SU-DHL-6 (cell line): Measurements from ENCODE around the gene HOXD4.

Experiments used
- H2AFZ ChIP-seq: fragments of 200-600 bp; sonication (generic); 2 replicates; pipeline ENCODE4 v1.6.1; 2014; ENCODE audit warnings: low read depth, mild to moderate bottlenecking, moderate library complexity, mixed read lengths, antibody characterized with exemption, low read length; ENCODE audit not compliant: severe bottlenecking
- H3F3A ChIP-seq: fragments of 200-600 bp; shearing (Covaris generic); 2 replicates; pipeline ENCODE4 v1.6.0; 2016; ENCODE audit warnings: antibody characterized with exemption, mild to moderate bottlenecking; ENCODE audit not compliant: insufficient read depth
- H3K27ac ChIP-seq: fragments of 200-600 bp; sonication (generic); 2 replicates; pipeline ENCODE4 v1.5.1; 2016; ENCODE audit warnings: low read depth, mild to moderate bottlenecking, low read length, moderate library complexity, mixed read lengths
- H3K27me3 ChIP-seq: fragments of 200-600 bp; sonication (generic), shearing (Covaris generic); 2 replicates; pipeline ENCODE4 v1.6.0; 2014; ENCODE audit warnings: mild to moderate bottlenecking, low read length
- H3K36me3 ChIP-seq: fragments of 200-600 bp; sonication (generic); 2 replicates; pipeline ENCODE4 v1.6.1; 2014; ENCODE audit warnings: mild to moderate bottlenecking, low read length, mixed read lengths
- H3K4me2 ChIP-seq: fragments of 300-600, 200-600 bp; shearing (Covaris generic), sonication (generic); 2 replicates; pipeline ENCODE4 v1.6.0; 2014; ENCODE audit warnings: low read length, low read depth, mild to moderate bottlenecking; ENCODE audit not compliant: poor library complexity, severe bottlenecking
- H3K4me3 ChIP-seq: fragments of 200-600 bp; sonication (generic); 2 replicates; pipeline ENCODE4 v1.5.1; 2014; ENCODE audit warnings: antibody characterized with exemption, low read length, mild to moderate bottlenecking, mixed read lengths; ENCODE audit not compliant: insufficient read depth, poor library complexity, severe bottlenecking
- H3K79me2 ChIP-seq: fragments of 200-600 bp; sonication (generic); 2 replicates; pipeline ENCODE4 v1.6.1; 2014; ENCODE audit warnings: mild to moderate bottlenecking, low read length, moderate library complexity; ENCODE audit not compliant: insufficient read depth
- H3K9ac ChIP-seq: fragments of 200-600 bp; sonication (generic); 2 replicates; pipeline ENCODE4 v1.7.0; 2014; ENCODE audit warnings: mild to moderate bottlenecking, low read length
- H3K9me2 ChIP-seq: fragments of 200-600 bp; sonication (generic); replicated peaks from 2 replicates; pipeline ENCODE4 v1.6.1; 2014; ENCODE audit warnings: low read length; ENCODE audit not compliant: insufficient read depth
- H3K9me3 ChIP-seq: fragments of 200-600 bp; sonication (generic); 2 replicates; pipeline ENCODE4 v1.6.1; 2014; ENCODE audit warnings: low read length, mixed read lengths; ENCODE audit not compliant: insufficient read depth
- H4K20me1 ChIP-seq: fragments of 200-600 bp; sonication (generic); 2 replicates; pipeline ENCODE4 v1.6.1; 2014; ENCODE audit warnings: low read depth, mild to moderate bottlenecking, antibody characterized with exemption, low read length, moderate library complexity, mixed read lengths
- CTCF ChIP-seq: fragments of 200-600 bp; sonication (generic); IDR thresholded peaks from one replicate; pipeline ENCODE4 v1.5.1; 2017; ENCODE audit warnings: antibody characterized with exemption, mild to moderate bottlenecking, low read length, moderate library complexity; ENCODE audit not compliant: insufficient read depth, poor library complexity, severe bottlenecking
- EZH2phosphoT487 ChIP-seq: fragments of 200-600 bp; sonication (generic), shearing (Covaris generic); conservative IDR thresholded peaks from 2 replicates; pipeline ENCODE4 v1.6.1; 2018; ENCODE audit warnings: mild to moderate bottlenecking, antibody characterized with exemption, low read length, moderate library complexity, mixed read lengths

The HOXD4 gene

GRCh38 chr2:176182671-176183070 is 31.3 kb downstream of the HOXD4 start:
- no peak overlapping the region for H3K4me3 ChIP-seq
- no peaks in the 10 kb centered on the region for H4K20me1 ChIP-seq
- H3K4me2 ChIP-seq, result no peak overlapping the region
- H3K9me2 ChIP-seq, result no peaks in the 10 kb centered on the region
- no peaks in the 10 kb centered on the region for H3K79me2 ChIP-seq
- no peak overlapping the region for H3K27ac ChIP-seq
- no peak overlapping the region for H2AFZ ChIP-seq
- H3K36me3 ChIP-seq, result no peaks in the 10 kb centered on the region
- H3K9ac ChIP-seq, result no peak overlapping the region
- no peak for TF ChIP-seq CTCF
- TF ChIP-seq EZH2phosphoT487, result no peak
- H3K27me3 ChIP-seq, result no peaks in the 10 kb centered on the region
- no peaks in the 10 kb centered on the region for H3F3A ChIP-seq
- H3K9me3 ChIP-seq, result no peaks in the 10 kb centered on the region

GRCh38 chr2:176184749-176185148 is 33.4 kb downstream of the HOXD4 start:
- no peaks in the 10 kb centered on the region for H3K79me2 ChIP-seq
- H4K20me1 ChIP-seq, result no peaks in the 10 kb centered on the region
- H2AFZ ChIP-seq, result no peak overlapping the region
- TF ChIP-seq EZH2phosphoT487, result no peak
- no peak for TF ChIP-seq CTCF
- H3K27ac ChIP-seq, result no peak overlapping the region
- H3K9me3 ChIP-seq, result no peaks in the 10 kb centered on the region
- no peak overlapping the region for H3K4me3 ChIP-seq
- H3K36me3 ChIP-seq, result no peaks in the 10 kb centered on the region
- no peak overlapping the region for H3K4me2 ChIP-seq
- H3F3A ChIP-seq, result no peaks in the 10 kb centered on the region
- no peaks in the 10 kb centered on the region for H3K27me3 ChIP-seq
- H3K9me2 ChIP-seq, result no peaks in the 10 kb centered on the region
- H3K9ac ChIP-seq, result no peak overlapping the region

GRCh38 chr2:176186024-176186423 is 34.7 kb downstream of the HOXD4 start:
- H3K9me2 ChIP-seq, result no peaks in the 10 kb centered on the region
- no peak overlapping the region for H3K4me3 ChIP-seq
- H3F3A ChIP-seq, result no peaks in the 10 kb centered on the region
- no peaks in the 10 kb centered on the region for H3K9me3 ChIP-seq
- TF ChIP-seq EZH2phosphoT487 (no peak), CTCF (no peak)
- no peaks in the 10 kb centered on the region for H3K27me3 ChIP-seq
- no peak overlapping the region for H2AFZ ChIP-seq
- H4K20me1 ChIP-seq, result no peaks in the 10 kb centered on the region
- H3K36me3 ChIP-seq, result no peaks in the 10 kb centered on the region
- no peak overlapping the region for H3K9ac ChIP-seq
- H3K79me2 ChIP-seq, result no peaks in the 10 kb centered on the region
- H3K27ac ChIP-seq, result no peak overlapping the region
- no peak overlapping the region for H3K4me2 ChIP-seq
